Measurements from ENCODE around the gene CNN3.

GRCh38 chr1:94969137-94969536 lies 42.2 kb upstream of the CNN3 start:
- TF ChIP-seq CTCF (IDR thresholded peaks at IDR 0.05) (no peak), EP300 (IDR thresholded peaks at IDR 0.05) (no peak), POLR2A (IDR thresholded peaks at IDR 0.05) (no peak)

Data from tibial nerve (tissue), 4 donors.